T-helper 2 cell treated with Interferon-gamma antibody and Interleukin-4, amounts not matched to agents 100 ng/mL and 5 ng/mL, for 36 hours (primary cell): Measurements from ENCODE around the gene CHERP. TPM values are rescaled to one million over a fixed set of nuclear protein-coding genes. Genes with fewer than 3 reads are reported as not detected.

Experiments
- intact Hi-C: fragments of 100-400 bp; cut with micrococcal nuclease; formaldehyde crosslinking; loops from one replicate; pipeline ENCODE4 v1.15.1; 2023
- total RNA-seq: library from RNA; stranded (reverse); gene quantifications from 2 replicates; pipeline ENCODE4 v1.2.3, GENCODE V29; 2022

CHERP gene
- total RNA-seq, 1 donor from 2014 or later = 73.5 TPM

GRCh38 chr19:16581145-16581970 is 39.1 kb upstream of the CHERP start:
- intact Hi-C loops = loop anchor here (10.0 kb wide), 1 partner anchor 217 kb away; no protein-coding TSS in a partner anchor

DNA sequence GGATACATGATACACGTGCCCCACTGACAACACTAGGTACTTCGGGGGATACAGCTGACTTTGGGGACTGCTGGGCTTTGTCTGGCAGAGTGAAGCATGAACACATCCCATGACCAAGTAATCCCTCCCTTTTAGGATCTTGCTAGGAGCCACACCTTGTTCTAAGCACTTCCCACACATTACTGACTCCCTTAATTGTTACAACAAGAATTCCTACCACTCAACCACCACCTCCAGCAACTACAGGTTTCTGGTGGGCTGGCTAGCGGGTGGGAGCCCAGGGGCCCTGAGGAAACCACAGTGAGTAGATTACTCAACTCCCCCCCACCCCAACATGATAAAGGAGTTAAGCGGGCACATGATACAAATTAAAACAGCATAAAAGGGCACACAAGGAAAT is 37.1 kb upstream of the CHERP start:
- intact Hi-C loops = no loop called here

DNA sequence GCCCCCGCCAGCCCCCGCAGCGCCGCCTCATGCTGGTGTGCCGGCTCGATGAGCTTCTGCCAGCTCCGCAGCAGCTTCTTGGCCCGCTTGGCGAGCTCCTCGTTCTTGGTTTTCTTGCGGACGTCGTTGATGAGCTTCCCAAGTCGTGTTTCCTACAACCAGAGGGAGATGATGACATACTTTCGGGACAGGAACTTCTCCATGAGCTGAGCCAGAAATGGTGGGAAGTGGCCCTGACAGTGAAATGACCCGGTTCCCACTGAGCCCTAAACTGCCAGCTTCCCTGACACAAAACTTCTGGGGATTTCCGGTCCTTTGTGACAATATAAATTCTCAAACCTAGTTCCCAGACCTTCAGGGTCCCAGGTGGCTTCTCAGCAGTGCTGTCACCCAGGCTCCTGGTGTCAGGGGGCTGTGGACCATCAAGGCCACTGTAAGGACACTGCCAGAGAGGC is 35.3 kb upstream of the CHERP start:
- intact Hi-C loops = no loop called here

GRCh38 chr19:16576690-16577530 is 34.7 kb upstream of the CHERP start:
- intact Hi-C loops = no loop called here

GRCh38 chr19:16575861-16576689 is 33.8 kb upstream of the CHERP start:
- intact Hi-C loops = no loop called here

- intact Hi-C loops = no loop called here
Measured at GRCh38 chr19:16575282-16575681, 33.0 kb upstream of the CHERP start.

GRCh38 chr19:16573925-16574324 is 31.7 kb upstream of the CHERP start:
- intact Hi-C loops = no loop called here

GRCh38 chr19:16573296-16573695 is 31.1 kb upstream of the CHERP start:
- intact Hi-C loops = no loop called here

DNA sequence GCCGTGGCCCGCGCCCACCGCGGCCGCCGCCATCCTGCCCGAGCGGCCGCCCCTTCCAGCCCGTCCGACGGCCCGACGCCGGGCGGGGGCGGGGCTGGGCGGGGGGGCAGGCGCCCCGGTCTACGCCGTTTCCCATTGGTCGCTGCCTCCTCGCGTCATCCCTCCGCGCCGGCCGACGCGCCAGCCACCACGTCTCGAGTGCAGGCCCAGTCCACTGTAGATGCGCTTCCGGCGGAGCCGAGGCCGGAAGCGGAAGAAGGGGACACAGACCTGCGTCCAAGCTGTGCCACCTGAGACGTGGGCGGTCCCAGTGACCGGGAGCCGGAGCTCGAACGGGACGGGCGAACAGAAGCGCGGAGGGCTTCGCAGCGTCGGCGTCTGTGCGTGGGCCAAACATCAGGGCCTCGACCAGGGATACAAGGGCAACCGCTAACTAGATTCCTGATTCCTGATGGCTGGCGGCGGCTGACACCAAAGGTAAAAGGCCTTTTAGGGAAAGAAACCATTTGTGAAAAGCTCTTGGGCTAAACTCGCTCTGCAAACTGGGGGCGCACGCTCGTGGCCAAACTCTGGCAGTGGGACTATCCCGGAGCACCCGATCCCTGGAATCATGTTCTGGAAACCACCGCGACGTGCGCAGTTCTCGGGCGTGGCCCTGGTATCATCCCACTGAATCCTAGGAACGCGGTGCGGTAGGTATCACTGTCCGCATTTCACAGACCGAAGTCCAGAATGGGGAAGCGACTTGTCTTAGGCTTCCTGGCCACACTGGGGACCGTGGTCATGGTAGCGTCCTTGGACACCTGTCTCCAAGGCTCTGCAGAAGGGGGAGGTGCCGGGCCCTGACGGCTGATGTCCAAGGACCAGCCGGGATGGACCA is 30.3 kb upstream of the CHERP start, which contains the start of gene SLC35E1:
TSS of gene SLC35E1 (minus strand) at position 84 of the 880 bp plus-strand sequence. CDS start at position 33, 51 bp downstream.
- intact Hi-C loops = loop anchor here (1.0 kb wide), 4 partner anchors 12 to 88 kb away; partner anchors contain the start of genes C19orf44, CALR3, MED26 and SMIM7

GRCh38 chr19:16571822-16572331 is 29.6 kb upstream of the CHERP start:
- intact Hi-C loops = loop anchor here (1.0 kb wide), 4 partner anchors 12 to 88 kb away; partner anchors contain the start of genes C19orf44, CALR3, MED26 and SMIM7

DNA sequence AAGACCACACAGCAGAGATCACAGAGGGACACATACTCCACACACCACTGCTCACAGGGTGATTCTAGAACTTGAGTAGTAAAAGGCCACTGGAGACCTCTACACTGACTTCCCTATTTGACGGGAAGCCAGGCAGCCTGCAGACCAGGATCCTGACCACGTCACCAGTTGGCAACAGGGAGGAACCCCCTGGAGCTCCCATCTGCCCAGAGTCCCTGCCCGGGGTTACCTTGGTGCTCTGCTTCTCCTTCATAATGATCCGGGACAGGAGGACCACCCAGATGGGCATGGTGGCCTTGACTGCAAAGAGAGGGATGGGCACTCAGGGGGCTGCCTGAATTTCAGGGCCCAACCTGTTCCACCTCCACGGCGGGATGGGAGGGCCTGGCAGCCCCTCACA is 29.0 kb upstream of the CHERP start:
- intact Hi-C loops = no loop called here

DNA sequence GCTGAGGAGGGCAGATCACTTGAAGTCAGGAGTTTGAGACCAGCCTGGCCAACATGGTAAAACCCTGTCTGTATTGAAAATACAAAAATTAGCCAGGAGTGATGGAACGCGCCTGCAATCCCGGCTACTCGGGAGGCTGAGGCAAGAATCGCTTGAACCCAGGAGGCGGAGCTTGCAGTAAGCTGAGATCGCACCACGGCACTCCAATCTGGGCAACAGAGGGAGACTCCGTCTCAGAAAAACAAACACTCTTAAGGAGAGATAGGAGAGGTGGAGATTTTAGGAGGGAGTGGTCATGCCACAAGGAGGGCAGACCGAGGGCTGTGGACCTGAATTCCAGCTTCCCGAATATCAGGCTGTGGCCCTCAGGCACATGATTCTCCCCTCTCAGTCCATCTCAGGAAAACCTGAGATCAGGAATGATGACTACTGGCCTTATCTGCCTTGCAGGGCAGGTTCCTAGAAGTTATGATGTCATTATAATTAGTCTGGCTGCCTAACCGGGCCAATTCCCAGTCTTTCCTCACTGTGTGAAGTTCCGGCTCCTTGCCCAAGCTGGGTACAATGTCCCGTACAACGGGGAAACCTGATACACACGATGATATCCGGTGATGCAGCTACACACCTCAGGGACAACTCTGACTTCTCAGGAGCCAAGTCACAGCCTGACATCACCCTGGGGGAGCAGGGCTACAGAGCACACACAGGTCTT is 27.5 kb upstream of the CHERP start:
- intact Hi-C loops = loop anchor here (5.0 kb wide), 1 partner anchor 1102 kb away; no protein-coding TSS in a partner anchor

- intact Hi-C loops = loop anchor here (1.0 to 5.0 kb wide), 3 partner anchors 18 to 1099 kb away; partner anchors contain the start of gene CHERP
Measured at GRCh38 chr19:16566702-16567101, 24.5 kb upstream of the CHERP start.

GRCh38 chr19:16566161-16566560 is 23.9 kb upstream of the CHERP start:
- intact Hi-C loops = loop anchor here (1.0 to 5.0 kb wide), 3 partner anchors 19 to 1099 kb away; partner anchors contain the start of gene CHERP

DNA sequence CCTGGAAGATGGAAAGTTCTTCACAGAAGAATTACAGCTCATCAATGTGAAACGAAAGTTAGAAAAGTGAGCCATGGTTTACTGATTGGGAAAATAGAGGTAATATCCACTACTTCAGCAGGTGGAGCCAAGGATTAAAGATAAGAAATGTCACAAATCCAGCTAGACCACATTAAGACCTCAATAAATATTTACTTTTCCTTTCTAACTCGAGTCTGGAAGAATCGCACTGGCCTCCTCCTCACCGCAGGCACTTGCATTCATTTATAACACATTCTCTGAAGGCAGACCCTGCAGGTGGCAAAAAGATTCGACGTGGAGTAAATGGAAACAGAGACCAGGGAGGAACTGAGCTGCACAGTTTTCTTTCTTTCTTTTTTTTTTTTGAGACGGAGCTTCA is 22.6 kb upstream of the CHERP start:
- intact Hi-C loops = loop anchor here (5.0 kb wide), 1 partner anchor 1098 kb away; no protein-coding TSS in a partner anchor

DNA sequence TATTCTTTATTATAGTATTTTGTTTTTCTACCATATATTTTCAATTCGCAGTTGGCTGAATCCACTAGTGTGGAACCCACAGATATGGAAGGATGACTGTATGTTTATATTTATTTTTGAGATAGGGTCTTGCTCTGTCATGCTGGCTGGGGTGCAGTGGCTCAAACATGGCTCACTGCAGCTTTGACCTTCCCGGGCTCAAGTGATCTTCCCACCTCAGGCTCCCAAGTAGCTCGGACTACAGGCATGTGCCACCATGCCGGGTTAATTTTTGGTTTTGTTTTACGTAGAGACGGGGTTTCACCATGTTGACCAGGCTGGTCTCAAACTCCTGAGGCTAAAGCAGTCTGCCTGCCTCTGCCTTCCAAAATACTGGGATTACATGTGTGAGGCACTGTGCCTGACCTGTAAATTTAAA is 20.4 kb upstream of the CHERP start:
- intact Hi-C loops = no loop called here

- intact Hi-C loops = no loop called here
Measured at GRCh38 chr19:16561382-16561781, 19.1 kb upstream of the CHERP start.

GRCh38 chr19:16559780-16560276 is 17.6 kb upstream of the CHERP start:
- intact Hi-C loops = no loop called here

- intact Hi-C loops = no loop called here
Measured at GRCh38 chr19:16554776-16555175, 12.5 kb upstream of the CHERP start.
